Suprapubic skin (tissue), 4 donors: Measurements from ENCODE around the gene SRPK1. TPM values are rescaled to one million over a fixed set of nuclear protein-coding genes. Genes with fewer than 3 reads are reported as not detected.

Source experiments
- DNase-seq, 2 donors: peaks; one replicate each; pipeline ENCODE4 v3.0.0-alpha.2; 2019; ENCODE audit warnings: low spot score in 2 of 2
- H3K27ac ChIP-seq: fragments of 200-600 bp; sonication (generic); one replicate; pipeline ENCODE4 v1.5.1; 2019
- H3K27me3 ChIP-seq: fragments of 200-600 bp; sonication (generic); one replicate; pipeline ENCODE4 v1.5.1; 2019
- H3K36me3 ChIP-seq: fragments of 200-600 bp; sonication (generic); one replicate; pipeline ENCODE4 v1.5.1; 2019
- H3K4me1 ChIP-seq: fragments of 200-600 bp; sonication (generic); one replicate; pipeline ENCODE4 v1.5.1; 2019
- H3K4me3 ChIP-seq: fragments of 200-600 bp; sonication (generic); one replicate; pipeline ENCODE4 v1.5.1; 2019; ENCODE audit warnings: mild to moderate bottlenecking
- H3K9me3 ChIP-seq: fragments of 200-600 bp; sonication (generic); one replicate; pipeline ENCODE4 v1.5.1; 2019
- CTCF ChIP-seq, 2 donors: fragments of 200-600 bp in 1 of 2; fragments of 450-650 bp in 1 of 2; sonication (generic) in 1 of 2; IDR thresholded peaks; one replicate each; pipeline ENCODE4 v1.5.1; 2016 to 2019; ENCODE audit warnings: antibody characterized with exemption in 2 of 2, mild to moderate bottlenecking in 1 of 2, moderate library complexity in 1 of 2
- EP300 ChIP-seq: sonication (generic); formaldehyde crosslinking; IDR thresholded peaks from one replicate; pipeline ENCODE4 v1.6.1; 2017; ENCODE audit warnings: antibody characterized with exemption
- POLR2A ChIP-seq, 2 donors: fragments of 450-650 bp; IDR thresholded peaks; one replicate each; pipeline ENCODE4 v1.6.1; 2017; ENCODE audit warnings: antibody characterized with exemption in 2 of 2, mild to moderate bottlenecking in 2 of 2, moderate library complexity in 2 of 2
- POLR2AphosphoS5 ChIP-seq, 3 donors: sonication (generic); formaldehyde crosslinking; IDR thresholded peaks; one replicate each; pipeline ENCODE4 v1.6.1; 2017; ENCODE audit warnings: antibody characterized with exemption in 3 of 3
- WGBS: methylation state at CpG from one replicate; pipeline ENCODE4 v1.1.5; 2018; 5-methylcytosine and 5-hydroxymethylcytosine counted together
- total RNA-seq, 4 donors: library from RNA; depleted of rRNA; stranded (reverse); fragments of >200 nt; gene quantifications; one replicate each; pipeline ENCODE4 v1.1.0, GENCODE V29; 2016

The SRPK1 gene
- total RNA-seq, 4 donors from 2014 or later = 73.9 to 127 (median 91.2) TPM

GRCh38 chr6:35801148-35801547 is 119.8 kb downstream of the SRPK1 start:
- Histone ChIP-seq H3K27me3 (peaks cover 21% of the 10 kb centered on the region), H3K4me1 (peaks cover 5% of the 10 kb centered on the region), H3K4me3 (no peak overlapping the region), H3K36me3 (no peaks in the 10 kb centered on the region), H3K9me3 (no peaks in the 10 kb centered on the region), H3K27ac (no peak overlapping the region)
- DNase-seq = no peak
- TF ChIP-seq POLR2A (IDR thresholded peaks at IDR 0.05) (no peak), CTCF (IDR thresholded peaks at IDR 0.05) (no peak), EP300 (no peak), POLR2AphosphoS5 (IDR thresholded peaks at IDR 0.05) (no peak)
- 78% methylated on average over 3 of the region's 3 CpGs for WGBS

- WGBS = 74% methylated on average over 5 of the region's 5 CpGs
- no peak for DNase-seq
Measured at GRCh38 chr6:35798706-35799105, 122.2 kb downstream of the SRPK1 start.

GRCh38 chr6:35797837-35798526 is 122.9 kb downstream of the SRPK1 start:
- DNase-seq = no peak
- Histone ChIP-seq H3K36me3 (no peaks in the 10 kb centered on the region), H3K4me3 (no peak overlapping the region), H3K4me1 (no peaks in the 10 kb centered on the region), H3K9me3 (no peaks in the 10 kb centered on the region), H3K27ac (no peak overlapping the region), H3K27me3 (peaks cover 3% of the 10 kb centered on the region)
- WGBS = 86% methylated on average over 8 of the region's 8 CpGs
- no peak for TF ChIP-seq POLR2A (IDR thresholded peaks at IDR 0.05)
- TF ChIP-seq CTCF (IDR thresholded peaks at IDR 0.05) = no peak

More at GRCh38 chr6:35798706-35799105, 122.2 kb downstream of the SRPK1 start:
- H3K36me3 ChIP-seq = no peaks in the 10 kb centered on the region
- H3K4me3 ChIP-seq = no peak overlapping the region
- H3K9me3 ChIP-seq = no peaks in the 10 kb centered on the region
- TF ChIP-seq CTCF (IDR thresholded peaks at IDR 0.05) (no peak), EP300 (no peak), POLR2A (IDR thresholded peaks at IDR 0.05) (no peak), POLR2AphosphoS5 (IDR thresholded peaks at IDR 0.05) (no peak)
- H3K27ac ChIP-seq = no peak overlapping the region
- H3K4me1 ChIP-seq = no peaks in the 10 kb centered on the region
- H3K27me3 ChIP-seq = peaks cover 3% of the 10 kb centered on the region

- H3K36me3 ChIP-seq = no peaks in the 10 kb centered on the region
- TF ChIP-seq CTCF (IDR thresholded peaks at IDR 0.05) (no peak), POLR2A (IDR thresholded peaks at IDR 0.05) (no peak), EP300 (no peak), POLR2AphosphoS5 (IDR thresholded peaks at IDR 0.05) (no peak)
- H3K4me1 ChIP-seq = no peaks in the 10 kb centered on the region
- H3K27ac ChIP-seq = no peak overlapping the region
- DNase-seq = no peak
- H3K9me3 ChIP-seq = no peaks in the 10 kb centered on the region
- H3K4me3 ChIP-seq = no peak overlapping the region
- 71% methylated on average over 4 of the region's 4 CpGs for WGBS
- peaks cover 3% of the 10 kb centered on the region for H3K27me3 ChIP-seq
Measured at GRCh38 chr6:35796236-35796635, 124.7 kb downstream of the SRPK1 start.

GRCh38 chr6:35795453-35796071 is 125.3 kb downstream of the SRPK1 start:
- Histone ChIP-seq H3K36me3 (no peaks in the 10 kb centered on the region), H3K27ac (no peak overlapping the region), H3K9me3 (no peaks in the 10 kb centered on the region), H3K4me1 (no peaks in the 10 kb centered on the region), H3K27me3 (peaks cover 3% of the 10 kb centered on the region), H3K4me3 (no peak overlapping the region)
- WGBS = 89% methylated on average over 11 of the region's 11 CpGs
- no peak for DNase-seq
- TF ChIP-seq POLR2A (IDR thresholded peaks at IDR 0.05) = no peak
- no peak for TF ChIP-seq POLR2AphosphoS5 (IDR thresholded peaks at IDR 0.05)
- TF ChIP-seq CTCF (IDR thresholded peaks at IDR 0.05) = no peak
- no peak for TF ChIP-seq EP300
